ENCODE results near the gene SLC6A19. TPM values are rescaled to one million over a fixed set of nuclear protein-coding genes. Genes with fewer than 3 reads are reported as not detected.
"Not testable (repeated sequence)": the region's sequence is repeated elsewhere in the genome, so short reads cannot be mapped to it uniquely, and the experiment has no call there.

SLC6A19 gene
- total RNA-seq, 1 experiment from 2014 or later: 0.29 TPM

DNA sequence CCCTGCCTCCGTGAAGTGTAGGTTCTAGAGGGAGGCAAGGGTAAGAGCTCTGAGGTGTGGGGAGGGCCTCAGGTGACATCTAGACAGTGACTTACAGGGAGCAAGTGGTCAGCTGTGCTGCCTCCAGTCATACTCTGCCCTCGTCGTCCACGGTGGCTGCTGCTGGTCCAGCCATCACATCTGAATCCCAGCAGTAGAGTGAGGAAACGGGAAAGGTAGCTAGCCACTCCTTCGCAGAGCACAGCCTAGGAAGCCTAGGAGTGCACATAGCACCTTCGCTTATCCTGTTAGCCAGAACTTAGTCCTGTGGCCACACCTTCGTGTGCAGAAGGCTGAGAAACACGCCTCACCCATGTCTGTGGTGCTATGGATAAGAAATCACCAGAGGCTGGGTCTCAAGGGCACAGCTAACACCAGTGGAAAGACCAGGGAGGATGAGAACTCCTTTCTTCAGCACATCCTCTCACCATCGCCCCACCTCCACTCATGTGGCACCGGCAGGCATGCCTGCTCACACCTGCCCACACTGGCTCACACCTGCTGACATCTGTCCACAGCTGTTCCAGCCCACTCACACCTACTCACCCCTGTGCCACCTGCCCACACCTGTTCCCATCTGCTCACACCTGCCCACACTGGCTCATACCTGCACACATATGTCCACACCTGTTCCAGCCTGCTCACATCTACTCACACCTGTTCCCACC, 44.5 kb upstream of the SLC6A19 start:
- H3K9me3 ChIP-seq: 0 out of 2 replicates have a peak, but pooled peaks cover 4% of the 10 kb centered on the region
- H3K36me3 ChIP-seq (ENCODE audit: control insufficient read depth, insufficient read depth, low read length): no peaks in the 10 kb centered on the region
- CTCF ChIA-PET: no interaction called here
- intact Hi-C loops (cut with micrococcal nuclease; ENCODE audit: unreplicated experiment): no loop called here
- no peaks in the 10 kb centered on the region for H3K36me3 Mint-ChIP-seq (ENCODE audit: insufficient read depth, unreplicated experiment)
- peaks cover 6% of the 10 kb centered on the region; the same call in 1 of the 2 replicates for H3K4me1 ChIP-seq
- H3K27me3 ChIP-seq (replicated peaks; ENCODE audit: control insufficient read depth, insufficient read depth, low read length): no peaks in the 10 kb centered on the region; the same call in 1 of the 2 replicates
- H3K27me3 Mint-ChIP-seq (ENCODE audit: insufficient read depth, unreplicated experiment): peaks cover 9% of the 10 kb centered on the region
- no peak for DNase-seq
- POLR2A ChIA-PET: no interaction called here
- TF ChIP-seq, protein P1, sequence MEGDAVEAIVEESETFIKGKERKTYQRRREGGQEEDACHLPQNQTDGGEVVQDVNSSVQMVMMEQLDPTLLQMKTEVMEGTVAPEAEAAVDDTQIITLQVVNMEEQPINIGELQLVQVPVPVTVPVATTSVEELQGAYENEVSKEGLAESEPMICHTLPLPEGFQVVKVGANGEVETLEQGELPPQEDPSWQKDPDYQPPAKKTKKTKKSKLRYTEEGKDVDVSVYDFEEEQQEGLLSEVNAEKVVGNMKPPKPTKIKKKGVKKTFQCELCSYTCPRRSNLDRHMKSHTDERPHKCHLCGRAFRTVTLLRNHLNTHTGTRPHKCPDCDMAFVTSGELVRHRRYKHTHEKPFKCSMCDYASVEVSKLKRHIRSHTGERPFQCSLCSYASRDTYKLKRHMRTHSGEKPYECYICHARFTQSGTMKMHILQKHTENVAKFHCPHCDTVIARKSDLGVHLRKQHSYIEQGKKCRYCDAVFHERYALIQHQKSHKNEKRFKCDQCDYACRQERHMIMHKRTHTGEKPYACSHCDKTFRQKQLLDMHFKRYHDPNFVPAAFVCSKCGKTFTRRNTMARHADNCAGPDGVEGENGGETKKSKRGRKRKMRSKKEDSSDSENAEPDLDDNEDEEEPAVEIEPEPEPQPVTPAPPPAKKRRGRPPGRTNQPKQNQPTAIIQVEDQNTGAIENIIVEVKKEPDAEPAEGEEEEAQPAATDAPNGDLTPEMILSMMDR (IDR thresholded peaks at IDR 0.05; ENCODE audit: insufficient read depth in 1 of 2, low read depth in 1 of 2, low read length in 1 of 2, severe bottlenecking in 1 of 2, unreplicated experiment in 1 of 2): no peak
- peak overlapping the region; percentile 35 for H3K4me3 Mint-ChIP-seq (ENCODE audit: unreplicated experiment)
- H3K4me1 Mint-ChIP-seq (ENCODE audit: low read depth, unreplicated experiment): no peaks in the 10 kb centered on the region
- no peak overlapping the region for H3K4me3 ChIP-seq (ENCODE audit: low read depth, low read length)
- BruUV-seq (replicated peaks): no TSS peak
- peaks cover 11% of the 10 kb centered on the region for H3K9me3 Mint-ChIP-seq (ENCODE audit: unreplicated experiment)
- no peak overlapping the region for H3K27ac Mint-ChIP-seq (ENCODE audit: unreplicated experiment)

GRCh38 chr5:1157461-1157986, 43.9 kb upstream of the SLC6A19 start:
- H3K4me3 ChIP-seq (ENCODE audit: low read depth, low read length); BruUV-seq (replicated peaks); H3K27ac Mint-ChIP-seq (ENCODE audit: unreplicated experiment); H3K36me3 ChIP-seq (ENCODE audit: control insufficient read depth, insufficient read depth, low read length); intact Hi-C loops (cut with micrococcal nuclease; ENCODE audit: unreplicated experiment); H3K4me1 Mint-ChIP-seq (ENCODE audit: low read depth, unreplicated experiment); H3K27me3 ChIP-seq (replicated peaks; ENCODE audit: control insufficient read depth, insufficient read depth, low read length); H3K27me3 Mint-ChIP-seq (ENCODE audit: insufficient read depth, unreplicated experiment); CTCF ChIA-PET; H3K36me3 Mint-ChIP-seq (ENCODE audit: insufficient read depth, unreplicated experiment); H3K4me1 ChIP-seq; DNase-seq; POLR2A ChIA-PET; H3K9me3 ChIP-seq: not testable (repeated sequence)
- Mint-ChIP-seq H3K4me3 (ENCODE audit: unreplicated experiment) (peak overlapping the region; percentile 35), H3K9me3 (ENCODE audit: unreplicated experiment) (peaks cover 11% of the 10 kb centered on the region)

DNA sequence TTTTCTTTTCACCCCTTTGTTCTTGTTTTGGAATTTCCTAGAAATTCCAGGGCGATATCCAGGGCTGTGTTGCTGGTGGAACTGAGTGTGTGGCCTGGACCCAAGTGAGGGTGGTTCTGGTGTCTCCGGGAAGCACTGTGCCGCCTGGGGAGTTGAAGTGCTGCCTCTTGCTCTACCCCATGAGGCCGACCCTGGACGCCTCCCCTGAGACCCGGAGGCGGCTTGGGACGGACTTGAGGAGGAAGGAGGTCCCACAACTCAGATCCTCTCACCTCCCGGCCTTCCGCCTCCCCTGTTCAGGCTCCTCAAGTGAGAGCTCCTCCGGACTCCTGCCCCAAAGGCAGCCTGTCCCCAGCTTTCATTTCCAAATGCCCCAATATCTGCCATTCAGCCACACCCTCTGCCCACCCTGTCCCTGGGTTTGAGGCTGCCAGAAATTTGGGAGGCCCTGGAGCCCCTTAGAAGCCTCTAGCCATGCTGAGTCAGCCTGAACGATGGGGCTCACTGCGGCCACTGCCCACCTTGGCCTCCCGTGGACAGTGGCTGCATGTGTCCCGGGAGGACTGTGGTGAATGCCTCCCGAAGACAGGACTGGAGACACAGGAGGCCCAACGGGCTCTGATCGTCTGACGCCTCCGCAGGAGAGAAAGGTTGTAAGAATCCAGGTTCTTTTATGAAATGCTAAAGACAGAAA, 42.6 kb upstream of the SLC6A19 start:
- ChIA-PET CTCF (no interaction called here), POLR2A (no interaction called here)
- BruUV-seq (replicated peaks): no TSS peak
- Histone ChIP-seq H3K9me3 (0 out of 2 replicates have a peak, but pooled peaks cover 4% of the 10 kb centered on the region), H3K4me1 (peaks cover 6% of the 10 kb centered on the region; the same call in 1 of the 2 replicates), H3K36me3 (ENCODE audit: control insufficient read depth, insufficient read depth, low read length) (no peaks in the 10 kb centered on the region), H3K27me3 (replicated peaks; ENCODE audit: control insufficient read depth, insufficient read depth, low read length) (no peaks in the 10 kb centered on the region), H3K4me3 (ENCODE audit: low read depth, low read length) (no peak overlapping the region)
- H3K27me3 Mint-ChIP-seq (ENCODE audit: insufficient read depth, unreplicated experiment): peaks cover 9% of the 10 kb centered on the region
- no peak for DNase-seq
- intact Hi-C loops (cut with micrococcal nuclease; ENCODE audit: unreplicated experiment): no loop called here
- no peak overlapping the region for H3K27ac Mint-ChIP-seq (ENCODE audit: unreplicated experiment)
- no peak overlapping the region for H3K4me3 Mint-ChIP-seq (ENCODE audit: unreplicated experiment)
- H3K9me3 Mint-ChIP-seq (ENCODE audit: unreplicated experiment): peaks cover 11% of the 10 kb centered on the region
- H3K4me1 Mint-ChIP-seq (ENCODE audit: low read depth, unreplicated experiment): no peaks in the 10 kb centered on the region
- TF ChIP-seq, protein P1 (IDR thresholded peaks at IDR 0.05; ENCODE audit: insufficient read depth in 1 of 2, low read depth in 1 of 2, low read length in 1 of 2, severe bottlenecking in 1 of 2, unreplicated experiment in 1 of 2): no peak
- H3K36me3 Mint-ChIP-seq (ENCODE audit: insufficient read depth, unreplicated experiment): no peaks in the 10 kb centered on the region

All from Caco-2 (cell line).